Measurements from ENCODE around the gene NCEH1.
"Not testable (repeated sequence)": the region's sequence is repeated elsewhere in the genome, so short reads cannot be mapped to it uniquely, and the experiment has no call there.

Gene NCEH1

GRCh38 chr3:172607305-172608121 is 103.4 kb downstream of the NCEH1 start:
- DNase-seq = no peak

DNA sequence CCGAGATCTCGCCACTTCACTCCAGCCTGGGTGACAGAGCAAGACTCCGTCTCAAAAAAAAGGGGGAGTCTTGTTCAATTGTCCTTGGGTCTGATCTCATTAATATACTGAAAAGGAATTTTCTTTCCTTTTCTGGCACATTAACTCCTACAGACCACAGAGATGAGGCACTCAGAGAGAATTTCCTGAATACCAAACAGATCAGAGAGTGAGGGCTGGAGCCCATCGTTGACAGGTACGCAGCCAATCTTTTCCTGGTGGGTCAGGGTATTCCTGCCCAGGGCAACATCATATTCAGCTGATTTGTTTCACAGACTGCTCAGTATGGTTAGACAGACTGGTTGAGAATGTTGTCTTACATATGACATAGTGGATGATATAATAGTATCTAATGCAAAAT is 104.8 kb downstream of the NCEH1 start:
- DNase-seq = no peak

- DNase-seq = no peak
Observed at GRCh38 chr3:172604895-172605646, 105.8 kb downstream of the NCEH1 start.

GRCh38 chr3:172601066-172601832 is 109.6 kb downstream of the NCEH1 start:
- DNase-seq = no peak

DNA sequence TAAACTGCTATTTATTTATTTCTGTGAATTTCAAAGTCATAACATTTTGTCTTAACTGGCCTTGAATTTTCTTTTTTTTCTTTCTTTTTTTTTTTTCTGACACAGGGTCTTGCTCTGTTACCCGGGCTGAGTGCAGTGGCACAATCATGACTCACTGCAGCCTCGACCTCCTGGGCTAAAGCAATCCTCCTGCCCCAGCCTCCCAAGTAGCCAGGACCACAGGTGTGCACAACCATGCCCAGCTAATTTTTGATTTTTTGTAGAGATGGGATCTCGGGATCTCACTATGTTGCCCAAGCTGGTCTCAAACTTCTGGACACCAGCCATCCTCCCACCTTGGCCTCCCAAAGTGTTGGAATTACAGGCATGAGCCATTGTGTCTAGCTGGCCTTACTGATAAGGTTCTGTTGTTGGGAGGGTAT is 110.2 kb downstream of the NCEH1 start:
- no peak for DNase-seq

GRCh38 chr3:172598904-172599303 is 112.0 kb downstream of the NCEH1 start:
- no peak for DNase-seq

- DNase-seq = no peak
Observed at GRCh38 chr3:172596394-172596706, 114.5 kb downstream of the NCEH1 start.

DNA sequence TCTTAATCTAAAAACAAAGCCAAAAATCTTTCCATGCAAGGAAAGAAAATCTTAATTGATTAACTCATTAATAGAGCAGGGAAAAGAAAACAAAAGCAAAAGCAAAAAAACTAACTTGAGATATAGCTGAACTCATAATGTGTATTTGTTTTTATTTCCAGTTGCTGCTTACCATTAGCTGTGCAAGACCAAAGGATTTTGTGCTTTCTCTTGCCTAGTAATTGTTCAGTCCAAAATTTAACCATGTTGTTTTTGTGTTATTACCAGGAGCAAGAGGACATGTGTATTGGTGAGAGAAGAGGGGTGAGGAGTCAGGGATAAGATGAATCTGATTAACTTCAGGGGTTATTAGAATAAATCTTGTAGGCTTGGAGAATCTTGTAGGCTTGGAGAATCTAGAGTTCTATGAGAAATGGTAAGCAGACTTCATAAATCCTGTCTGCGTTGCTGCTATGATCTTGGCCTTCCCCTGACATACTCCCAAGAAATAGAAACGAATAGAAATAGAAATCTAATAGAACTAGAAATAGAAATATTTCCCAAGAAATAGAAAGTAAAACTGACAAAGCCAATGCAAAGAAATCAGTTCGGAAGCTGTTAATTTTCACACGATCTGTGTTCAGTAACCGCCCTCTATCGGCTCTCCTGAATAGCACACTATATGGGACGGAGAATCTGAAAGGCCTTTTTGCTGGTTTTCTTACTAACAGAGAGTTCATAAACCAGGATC is 115.0 kb downstream of the NCEH1 start:
- DNase-seq = peak in 1 of 2 donors; percentile 24

DNA sequence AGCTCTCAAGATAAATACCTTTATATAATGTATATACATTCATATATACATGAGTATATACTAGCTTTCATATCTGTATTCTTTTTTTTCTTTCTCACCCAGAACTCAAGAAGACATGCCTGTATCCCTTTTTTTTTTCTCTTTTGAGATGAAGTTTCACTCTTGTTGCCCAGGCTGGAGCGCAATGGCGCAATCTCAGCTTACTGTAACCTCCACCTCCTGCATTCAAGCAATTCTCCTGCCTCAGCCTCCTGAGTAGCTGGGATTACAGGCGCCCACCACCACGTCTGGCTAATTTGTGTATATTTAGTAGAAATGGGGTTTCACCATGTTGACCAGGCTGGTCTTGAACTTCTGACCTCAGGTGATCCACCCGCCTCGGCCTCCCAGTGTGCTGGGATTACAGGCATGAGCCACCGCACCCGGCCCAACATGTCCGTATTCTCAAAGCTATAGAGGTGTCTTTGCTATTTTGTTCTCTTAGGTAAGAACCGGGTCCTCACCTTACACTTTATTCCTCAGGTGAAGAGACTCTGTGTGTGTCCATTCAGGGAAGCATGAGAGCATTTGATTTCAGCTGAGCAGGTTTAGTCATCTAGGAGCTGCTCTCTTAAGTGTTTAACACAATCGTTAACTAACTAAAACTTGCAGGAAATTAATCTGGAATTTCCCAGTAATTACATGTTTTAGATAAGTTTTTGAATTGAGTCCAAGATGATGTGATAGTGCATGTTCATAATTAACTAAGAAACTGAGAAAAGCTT is 115.8 kb downstream of the NCEH1 start:
- not testable (repeated sequence) for DNase-seq

DNA sequence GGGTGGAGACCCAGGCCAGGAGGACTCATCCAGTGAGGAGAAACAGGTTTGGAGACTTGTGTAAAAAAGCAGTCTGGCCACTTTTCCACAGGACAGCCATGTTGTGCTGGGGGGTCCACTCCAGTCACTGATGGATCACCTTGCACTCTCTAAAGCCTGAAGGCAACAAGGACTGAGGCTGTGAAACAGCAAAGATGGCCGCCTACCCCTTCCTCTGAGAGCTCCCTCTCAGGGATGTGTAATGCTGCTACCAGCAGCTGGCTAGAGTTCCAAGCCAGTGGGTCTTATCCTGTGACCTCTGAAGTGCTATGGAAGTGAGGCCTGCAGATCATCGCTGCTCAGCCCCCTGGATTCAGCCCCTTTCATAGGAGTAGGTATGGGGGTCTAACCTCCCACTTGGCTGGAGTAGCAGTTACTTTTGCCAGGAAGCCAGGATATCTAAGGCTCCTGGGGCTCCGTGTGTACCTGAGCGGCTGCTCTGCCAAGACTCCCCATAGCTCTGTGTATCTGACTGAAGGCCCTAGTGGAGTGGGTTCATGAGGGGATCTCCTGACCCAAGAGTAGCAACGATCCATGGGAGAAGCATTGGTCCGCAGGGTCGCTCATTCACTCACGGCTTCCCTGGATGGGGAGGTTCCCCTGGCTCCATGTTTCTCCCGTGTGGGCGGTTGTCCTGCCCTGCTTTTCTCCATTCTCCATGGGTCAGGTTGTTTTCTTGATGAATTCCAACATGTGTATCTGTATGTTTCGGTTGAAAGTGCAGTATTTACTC is 117.8 kb downstream of the NCEH1 start:
- DNase-seq = peak in 1 of 2 donors; percentile 18

DNA sequence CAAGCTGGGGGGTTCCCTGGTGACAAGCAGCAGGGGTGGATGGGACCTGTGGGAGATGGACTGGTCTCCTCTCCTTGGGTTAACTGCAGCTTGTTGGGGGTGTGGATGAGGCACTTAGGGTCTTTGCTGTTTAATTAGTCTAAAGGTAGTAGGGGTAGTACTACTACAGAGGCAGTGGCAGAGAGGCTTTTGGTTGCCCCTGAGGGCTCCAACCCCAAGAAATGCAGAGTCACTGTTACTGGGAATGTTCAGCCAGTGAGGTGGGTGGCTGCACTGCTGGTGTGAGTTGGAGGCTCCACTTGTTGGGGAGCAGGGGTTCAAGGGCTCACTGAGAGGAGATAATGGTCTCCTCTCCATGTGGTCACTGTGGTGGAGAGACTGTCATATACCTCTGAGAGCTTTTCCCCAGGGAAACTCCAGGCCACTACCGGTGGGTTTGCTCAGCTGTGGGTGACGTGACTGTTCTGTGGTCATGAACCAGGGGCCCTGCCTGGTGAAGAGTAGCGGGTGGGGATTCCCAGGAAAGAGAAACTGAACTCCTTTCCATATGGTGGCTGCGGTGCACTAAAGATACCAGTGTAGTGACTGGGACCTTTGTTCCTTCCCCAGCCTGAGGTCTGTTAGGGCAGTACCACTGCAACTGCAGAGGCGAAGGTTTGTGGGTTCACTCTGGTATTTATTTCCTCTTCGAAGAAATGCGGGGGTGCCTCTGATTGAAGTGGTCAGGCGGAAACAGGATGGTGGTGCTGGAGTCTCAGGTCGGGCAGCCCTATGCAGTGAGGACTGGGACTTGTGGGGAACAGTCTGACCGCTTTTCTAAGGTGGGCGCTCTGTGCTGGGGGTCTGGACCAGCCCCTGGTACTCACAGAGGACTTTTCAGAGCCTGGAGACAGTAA is 118.7 kb downstream of the NCEH1 start:
- DNase-seq = peak; percentile 65 to 82

DNA sequence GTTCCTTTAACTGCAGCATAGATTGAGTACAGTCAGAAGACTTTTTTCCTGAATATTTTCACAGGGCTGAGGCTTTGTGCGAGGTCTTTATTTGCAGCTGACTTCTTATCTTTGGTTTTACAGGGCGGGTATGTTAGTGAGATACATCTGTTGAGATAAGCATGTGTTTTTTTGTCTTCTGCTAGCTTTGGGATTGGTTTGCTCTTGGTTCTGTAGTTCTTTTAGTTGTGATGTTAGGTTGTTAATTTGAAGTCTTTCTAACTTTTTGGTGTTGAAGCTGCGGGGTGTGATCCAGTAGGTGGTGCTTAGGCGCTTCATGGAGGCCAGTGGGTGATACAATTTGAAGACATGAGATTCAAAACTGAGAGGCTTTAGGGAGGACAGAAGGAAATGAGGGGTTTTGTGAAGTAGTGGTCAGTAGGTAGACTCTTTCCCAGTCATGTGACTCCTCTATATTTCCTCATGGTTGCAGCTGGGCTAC is 119.7 kb downstream of the NCEH1 start:
- no peak for DNase-seq

- DNase-seq = no peak
Observed at GRCh38 chr3:172586436-172586835, 124.4 kb downstream of the NCEH1 start.

- DNase-seq = no peak
Observed at GRCh38 chr3:172585954-172586353, 124.9 kb downstream of the NCEH1 start.

DNA sequence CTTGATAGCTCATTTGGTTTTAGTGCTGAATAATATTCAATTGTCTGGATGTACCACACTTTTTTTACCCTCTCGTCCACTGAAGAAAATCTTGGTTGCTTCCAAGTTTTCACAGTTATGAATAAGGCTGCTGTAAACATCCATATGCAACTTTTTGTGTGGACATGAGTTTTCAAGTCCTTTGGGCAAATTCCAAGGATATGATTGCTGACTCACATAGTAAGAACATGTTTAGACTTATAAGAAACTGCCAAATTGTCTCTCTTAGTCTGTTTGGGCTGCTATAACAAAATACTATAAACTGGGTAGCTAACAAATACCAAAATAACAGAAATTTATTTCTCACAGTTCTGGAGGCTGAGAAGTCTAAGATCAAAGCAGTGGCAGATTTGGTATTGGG is 128.2 kb downstream of the NCEH1 start:
- DNase-seq = no peak

DNA sequence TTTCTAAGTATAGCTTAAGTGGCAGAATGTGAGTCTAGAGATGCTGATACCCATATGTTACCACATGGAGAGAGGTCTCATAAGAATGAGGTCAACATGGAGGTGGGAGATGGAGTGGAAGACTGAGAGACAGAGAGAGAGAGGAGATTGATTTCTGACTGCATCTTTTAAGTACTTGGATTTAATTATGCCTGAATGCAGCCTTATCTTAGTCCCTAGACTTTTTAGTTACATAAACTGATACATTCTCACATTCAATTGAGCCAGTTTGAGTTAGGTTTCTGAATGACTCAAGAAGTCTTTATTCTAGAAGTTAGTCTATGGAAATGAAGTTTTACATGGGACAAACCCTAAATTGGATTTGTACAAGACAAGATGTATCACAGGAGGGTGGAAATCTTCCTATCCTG is 129.1 kb downstream of the NCEH1 start:
- DNase-seq = no peak

DNA sequence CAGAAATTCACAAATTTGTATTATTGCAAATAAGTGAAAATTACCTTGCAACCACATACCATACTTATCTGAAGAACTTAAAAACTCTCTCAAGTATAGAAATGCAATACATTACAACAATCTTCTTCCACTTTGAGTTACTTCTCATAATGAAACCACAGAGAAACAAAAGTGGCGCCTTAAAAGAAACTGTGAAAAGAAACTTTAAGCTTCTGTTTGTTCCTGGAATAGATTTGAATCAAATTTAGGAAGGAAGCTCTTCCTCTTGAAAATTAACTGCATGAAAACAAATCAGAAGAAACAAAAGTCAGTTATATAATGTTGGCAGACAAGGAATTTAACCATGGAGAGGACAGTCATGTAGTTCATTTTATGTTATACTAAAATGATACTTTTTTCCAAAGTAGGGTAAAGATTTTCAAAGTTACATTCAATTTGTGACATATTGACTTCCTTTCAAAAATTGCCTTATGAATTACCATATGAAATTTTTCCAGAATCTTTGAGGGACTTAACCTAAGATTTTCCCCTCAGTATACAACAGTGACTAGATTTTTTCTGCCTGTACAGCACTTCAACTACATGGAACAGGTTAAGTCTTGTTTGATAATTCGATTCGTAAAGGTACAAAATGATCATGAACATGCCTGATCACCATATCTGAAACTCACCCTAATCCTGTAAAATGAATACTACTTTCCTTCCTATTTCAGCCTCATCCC is 130.0 kb downstream of the NCEH1 start:
- no peak for DNase-seq

All from stimulated activated CD4-positive, alpha-beta T cell treated with anti-CD3 and anti-CD28 coated beads, Interleukin-2, amount 100 ng/mL, for 48 hours (primary cell).